ENCODE data around the gene MMP17. TPM values are rescaled to one million over a fixed set of nuclear protein-coding genes. Genes with fewer than 3 reads are reported as not detected.
"Not testable (repeated sequence)": the region's sequence is repeated elsewhere in the genome, so short reads cannot be mapped to it uniquely, and the experiment has no call there.

MMP17 gene
- total RNA-seq, 3 donors from 2014 or later: 2.9 to 18.6 (median 4.7) TPM

DNA sequence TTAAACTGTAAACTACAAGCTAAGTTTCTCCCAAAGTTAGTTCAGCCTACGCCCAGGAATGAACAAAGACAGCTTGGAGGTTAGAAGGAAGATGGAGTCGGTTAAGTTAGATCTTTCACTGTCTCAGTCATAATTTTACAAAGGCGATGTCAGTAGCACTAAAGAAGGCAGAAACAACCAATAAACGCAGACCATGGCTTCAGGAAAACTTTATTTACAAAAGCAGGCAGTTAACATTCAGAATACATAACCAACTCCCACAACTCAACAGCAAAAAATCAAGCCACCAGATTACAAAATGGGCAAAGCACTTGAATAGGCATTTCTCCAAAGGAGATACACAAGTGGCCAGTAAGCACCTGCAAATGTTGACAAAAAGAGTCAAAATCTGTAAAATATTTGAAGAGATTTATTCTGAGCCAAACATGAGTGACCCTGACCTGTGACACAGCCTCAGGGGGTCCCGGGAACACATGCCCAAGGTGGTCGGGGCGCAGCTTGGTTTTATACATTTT is 57.4 kb downstream of the MMP17 start:
- no peaks in the 10 kb centered on the region for H3K4me1 ChIP-seq
- TF ChIP-seq POLR2AphosphoS5 (IDR thresholded peaks at IDR 0.05) (no peak), POLR2A (IDR thresholded peaks at IDR 0.05) (no peak)
- TF ChIP-seq, protein P1, sequence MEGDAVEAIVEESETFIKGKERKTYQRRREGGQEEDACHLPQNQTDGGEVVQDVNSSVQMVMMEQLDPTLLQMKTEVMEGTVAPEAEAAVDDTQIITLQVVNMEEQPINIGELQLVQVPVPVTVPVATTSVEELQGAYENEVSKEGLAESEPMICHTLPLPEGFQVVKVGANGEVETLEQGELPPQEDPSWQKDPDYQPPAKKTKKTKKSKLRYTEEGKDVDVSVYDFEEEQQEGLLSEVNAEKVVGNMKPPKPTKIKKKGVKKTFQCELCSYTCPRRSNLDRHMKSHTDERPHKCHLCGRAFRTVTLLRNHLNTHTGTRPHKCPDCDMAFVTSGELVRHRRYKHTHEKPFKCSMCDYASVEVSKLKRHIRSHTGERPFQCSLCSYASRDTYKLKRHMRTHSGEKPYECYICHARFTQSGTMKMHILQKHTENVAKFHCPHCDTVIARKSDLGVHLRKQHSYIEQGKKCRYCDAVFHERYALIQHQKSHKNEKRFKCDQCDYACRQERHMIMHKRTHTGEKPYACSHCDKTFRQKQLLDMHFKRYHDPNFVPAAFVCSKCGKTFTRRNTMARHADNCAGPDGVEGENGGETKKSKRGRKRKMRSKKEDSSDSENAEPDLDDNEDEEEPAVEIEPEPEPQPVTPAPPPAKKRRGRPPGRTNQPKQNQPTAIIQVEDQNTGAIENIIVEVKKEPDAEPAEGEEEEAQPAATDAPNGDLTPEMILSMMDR (IDR thresholded peaks at IDR 0.05): no peak

DNA sequence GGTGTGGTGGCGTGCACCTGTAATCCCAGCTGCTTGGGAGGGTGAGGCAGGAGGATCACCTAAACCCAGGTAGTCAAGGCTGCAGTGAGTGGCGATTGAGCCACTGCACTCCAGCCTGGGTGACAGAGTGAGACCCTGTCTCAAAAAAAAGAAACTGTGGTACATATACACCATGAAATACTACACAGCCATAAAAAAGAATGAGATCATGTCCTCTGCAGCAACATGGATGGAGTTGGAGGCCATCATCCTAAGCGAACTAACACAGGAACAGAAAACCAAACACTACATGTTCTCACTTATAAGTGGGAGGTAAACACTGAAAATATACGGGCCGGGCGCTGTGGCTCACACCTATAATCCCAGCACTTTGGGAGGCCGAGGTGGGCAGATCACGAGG is 63.5 kb downstream of the MMP17 start:
- H3K27ac ChIP-seq; intact Hi-C loops (cut with DNase I; ENCODE audit: low total_unique reads); H3K9me3 ChIP-seq; DNase-seq (ENCODE audit: low spot score in 2 of 2); H3K27me3 ChIP-seq; H3K36me3 ChIP-seq; H3K4me3 ChIP-seq; H3K4me1 ChIP-seq: not testable (repeated sequence)

More for the DNA sequence above, 57.4 kb downstream of the MMP17 start:
- DNase-seq (ENCODE audit: low spot score in 2 of 2): no peak
- Histone ChIP-seq H3K4me3 (no peak overlapping the region), H3K27ac (no peak overlapping the region), H3K27me3 (no peaks in the 10 kb centered on the region), H3K9me3 (peaks cover 0 to 5% of the 10 kb centered on the region in 2 donors), H3K36me3 (no peaks in the 10 kb centered on the region)
- intact Hi-C loops (cut with DNase I; ENCODE audit: low total_unique reads): no loop called here

DNA sequence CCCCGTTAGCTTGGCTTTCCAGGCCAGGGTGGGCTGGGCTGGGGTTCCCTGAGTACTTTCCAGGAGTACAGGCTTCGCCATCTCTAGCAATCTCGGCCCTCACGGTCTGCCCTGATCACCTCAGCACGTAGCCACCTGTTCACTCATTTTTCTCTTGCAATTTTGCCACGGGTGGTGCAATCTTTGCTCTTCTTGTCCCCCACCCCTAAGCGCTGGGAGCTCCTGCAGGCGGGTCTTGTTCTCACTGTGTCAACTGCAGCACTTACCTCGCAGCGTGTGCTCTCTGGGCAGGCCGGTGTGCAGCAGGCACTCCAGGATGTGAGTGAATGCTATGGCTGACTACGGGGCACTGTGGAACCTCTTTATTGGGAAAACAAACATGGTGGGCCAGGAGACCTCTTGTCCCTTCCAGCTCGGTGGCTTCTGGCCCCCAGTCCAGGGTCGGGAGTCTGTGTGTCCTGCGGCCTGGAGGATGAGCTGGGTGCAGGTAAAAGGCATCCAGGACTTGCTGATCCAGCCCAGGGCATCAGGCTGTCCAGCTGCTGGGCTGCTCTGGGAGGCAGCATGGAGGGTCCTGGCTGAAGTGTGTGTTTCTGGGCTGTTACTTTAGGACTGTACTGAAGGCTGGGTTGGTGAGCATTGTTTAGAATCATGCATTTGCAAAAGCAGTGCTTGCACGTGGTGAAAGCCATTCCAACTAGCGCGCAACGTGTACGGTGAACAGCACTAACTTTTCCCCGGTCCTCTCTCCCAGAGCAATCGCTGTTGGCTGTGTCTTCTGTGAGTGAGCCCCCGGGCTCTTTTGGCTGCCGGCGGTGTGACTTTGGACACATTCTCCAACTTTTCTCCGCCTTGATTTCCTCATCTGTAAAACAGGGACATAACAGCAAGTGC is 64.8 kb downstream of the MMP17 start:
- peak in 1 of 2 donors; percentile 18 for DNase-seq (ENCODE audit: low spot score in 2 of 2)
- H3K27me3 ChIP-seq: no peaks in the 10 kb centered on the region
- H3K27ac ChIP-seq: no peak overlapping the region
- no peaks in the 10 kb centered on the region for H3K9me3 ChIP-seq
- TF ChIP-seq, protein P1 (IDR thresholded peaks at IDR 0.05): no peak
- TF ChIP-seq POLR2AphosphoS5 (IDR thresholded peaks at IDR 0.05) (no peak), POLR2A (IDR thresholded peaks at IDR 0.05) (no peak)
- H3K36me3 ChIP-seq: no peaks in the 10 kb centered on the region
- H3K4me1 ChIP-seq: peaks cover 4 to 7% of the 10 kb centered on the region in 2 donors
- no peak overlapping the region for H3K4me3 ChIP-seq
- intact Hi-C loops (cut with DNase I; ENCODE audit: low total_unique reads): no loop called here

DNA sequence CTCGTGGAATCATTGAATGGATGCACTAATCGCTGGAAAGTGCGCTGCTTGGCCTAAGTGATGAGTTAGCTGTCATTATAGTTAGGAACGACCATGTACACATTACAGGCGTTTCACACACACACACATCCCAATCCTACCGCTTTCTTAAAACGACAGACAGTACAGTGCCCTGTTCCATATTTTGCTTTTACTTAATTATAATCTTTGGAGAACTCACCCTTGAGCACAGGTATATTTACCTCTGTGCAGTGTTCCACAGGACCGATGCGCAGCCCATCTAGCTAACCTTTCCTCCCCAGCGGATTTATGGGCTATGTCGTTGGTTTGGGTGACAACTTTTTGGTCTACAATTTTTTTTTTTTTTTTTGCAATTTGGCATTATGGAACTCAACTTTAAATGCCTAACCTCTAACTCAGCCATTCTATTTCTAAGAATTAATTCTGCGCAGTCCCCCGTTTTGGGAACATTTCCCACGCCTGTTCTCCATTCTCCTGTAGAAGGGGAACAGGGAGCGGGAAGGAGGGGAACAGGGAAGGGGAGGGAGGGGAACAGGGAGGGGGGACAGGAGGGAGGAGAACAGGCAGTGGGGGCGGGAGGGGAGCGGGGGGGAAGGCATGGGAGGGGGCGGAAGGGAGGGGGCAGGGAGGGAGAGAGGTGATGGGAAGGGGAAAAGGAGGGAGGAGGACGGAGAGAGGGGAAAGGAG is 65.6 kb downstream of the MMP17 start:
- DNase-seq (ENCODE audit: low spot score in 2 of 2): no peak
- H3K4me1 ChIP-seq: peaks cover 4 to 7% of the 10 kb centered on the region in 2 donors
- H3K36me3 ChIP-seq: no peaks in the 10 kb centered on the region
- H3K9me3 ChIP-seq: no peaks in the 10 kb centered on the region
- peak overlapping the region; percentile 66 to 83 (median 81) for H3K4me3 ChIP-seq
- no peak for TF ChIP-seq POLR2AphosphoS5 (IDR thresholded peaks at IDR 0.05)
- TF ChIP-seq, protein P1 (IDR thresholded peaks at IDR 0.05): no peak
- no peak for TF ChIP-seq POLR2A (IDR thresholded peaks at IDR 0.05)
- intact Hi-C loops (cut with DNase I; ENCODE audit: low total_unique reads): no loop called here
- H3K27me3 ChIP-seq: no peaks in the 10 kb centered on the region
- H3K27ac ChIP-seq: peak overlapping the region; percentile 95 to 99

DNA sequence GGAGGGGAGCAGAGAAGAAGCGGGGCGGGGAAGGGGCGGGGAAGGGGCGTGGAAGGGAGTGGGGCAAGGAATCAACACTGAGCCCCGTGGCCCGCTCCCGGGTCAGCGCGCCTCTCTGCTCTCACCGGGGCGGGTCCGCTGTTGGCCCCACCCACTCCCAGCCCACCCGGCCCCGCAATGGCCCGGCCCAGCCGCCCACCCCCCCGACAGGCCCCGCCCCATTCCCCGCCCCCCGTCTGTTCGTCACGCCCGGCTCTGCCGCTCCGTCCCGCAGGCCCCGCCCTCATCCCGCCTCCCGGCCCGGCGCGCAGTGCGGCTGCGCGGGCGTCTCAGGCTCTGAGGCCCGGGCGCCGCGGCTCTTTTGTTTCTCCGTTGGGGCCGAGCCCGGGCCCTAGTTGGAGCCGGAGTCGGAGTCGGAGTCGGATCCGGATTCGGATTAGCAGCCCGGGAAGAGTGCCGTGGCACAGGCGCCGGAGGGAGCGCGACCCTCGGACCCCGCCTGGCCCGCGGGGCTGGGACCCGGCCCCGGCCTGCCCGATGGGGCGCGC is 66.2 kb downstream of the MMP17 start, which contains the start of gene ULK1:
TSS of gene ULK1 (plus strand) at position 310 of the 548 bp plus-strand sequence. CDS start 380 bp downstream, outside the sequence.
- intact Hi-C loops (cut with DNase I; ENCODE audit: low total_unique reads): no loop called here
- H3K27ac ChIP-seq: peak within 1 kb of the TSS; percentile 95 to 99
- TF ChIP-seq POLR2A (IDR thresholded peaks at IDR 0.05): peak; percentile 60
- peak; percentile 59 to 89 (median 68) for TF ChIP-seq POLR2AphosphoS5 (IDR thresholded peaks at IDR 0.05)
- TF ChIP-seq, protein P1 (IDR thresholded peaks at IDR 0.05): no peak
- H3K27me3 ChIP-seq: no peaks in the 10 kb centered on the region
- H3K9me3 ChIP-seq: no peaks in the 10 kb centered on the region
- peak; percentile 91 to 93 for DNase-seq (ENCODE audit: low spot score in 2 of 2)
- peak within 1 kb of the TSS; percentile 66 to 83 (median 81) for H3K4me3 ChIP-seq
- H3K4me1 ChIP-seq: peaks cover 4 to 7% of the 10 kb centered on the region in 2 donors
- no peaks in the 10 kb centered on the region for H3K36me3 ChIP-seq

Measured in breast epithelium (tissue), 4 donors.